IPS DF 6.9 (cell line): ENCODE data around the gene UBE3C.

ENCODE experiments used
- DNase-seq: peaks from one replicate; pipeline ENCODE4 v3.0.0-alpha.2; 2013; ENCODE audit warnings: low read depth, low spot score
- H3K27ac ChIP-seq: one replicate; pipeline ENCODE4 v1.5.1; 2013; ENCODE audit warnings: low read length, control low read depth
- H3K27me3 ChIP-seq: 2 replicates; pipeline ENCODE4 v1.6.1; 2013; ENCODE audit warnings: mild to moderate bottlenecking, low read length; ENCODE audit not compliant: control insufficient read depth, insufficient read depth
- H3K36me3 ChIP-seq: 2 replicates; pipeline ENCODE4 v1.6.1; 2013; ENCODE audit warnings: low read length; ENCODE audit not compliant: control insufficient read depth, insufficient read depth
- H3K4me1 ChIP-seq: 2 replicates; pipeline ENCODE4 v1.6.1; 2013; ENCODE audit warnings: low read length; ENCODE audit not compliant: control insufficient read depth, insufficient read depth
- H3K4me3 ChIP-seq: 2 replicates; pipeline ENCODE4 v1.5.1; 2013; ENCODE audit warnings: mild to moderate bottlenecking, low read length
- H3K9me3 ChIP-seq: 2 replicates; pipeline ENCODE4 v1.6.1; 2013; ENCODE audit warnings: low read length, inconsistent platforms; ENCODE audit not compliant: control insufficient read depth, insufficient read depth
- WGBS: extraction: QIAGEN DNeasy Blood & Tissue Kit; methylation state at CpG from one replicate; pipeline ENCODE4 v1.1.7; 2013; ENCODE audit warnings: mixed read lengths, missing lambda C conversion rate; ENCODE audit not compliant: insufficient read length, insufficient coverage; 5-methylcytosine and 5-hydroxymethylcytosine counted together

The UBE3C gene

DNA sequence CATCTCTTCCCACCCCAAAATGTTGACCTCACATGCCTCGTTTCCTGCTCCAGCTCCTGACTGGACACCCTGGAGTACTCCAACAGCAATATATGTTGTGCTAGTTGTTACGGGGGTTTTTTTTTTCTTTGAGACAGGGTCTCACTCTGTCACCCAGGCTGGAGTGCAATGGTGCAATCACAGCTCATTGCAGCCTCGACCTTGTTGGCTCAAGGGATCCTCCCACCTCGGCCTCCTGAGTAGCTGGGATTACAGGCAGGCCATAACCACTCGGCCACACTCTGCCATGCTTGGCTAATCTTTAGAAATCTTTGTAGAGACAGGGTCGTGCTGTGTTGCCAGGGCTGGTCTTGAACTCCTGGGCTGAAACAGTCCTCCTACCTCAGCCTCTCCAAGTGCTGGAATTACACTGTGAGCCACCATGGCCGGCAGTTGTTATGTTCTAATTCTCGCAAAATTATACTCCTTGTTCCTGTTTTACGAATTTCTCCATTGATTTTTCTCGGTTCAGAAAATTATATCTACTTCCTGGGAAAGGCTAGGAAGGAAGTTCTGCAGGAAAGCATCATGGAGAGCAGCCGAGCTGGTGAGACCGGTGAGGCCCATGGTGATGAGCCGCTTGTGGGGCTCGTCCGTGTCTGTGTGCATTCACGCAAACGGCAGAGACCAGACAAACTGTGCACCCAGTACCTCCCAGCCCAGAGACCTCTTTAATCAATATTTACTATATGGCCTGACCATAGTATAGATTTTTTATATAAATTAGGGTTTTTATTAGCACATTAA is 145.7 kb downstream of the UBE3C start:
- Histone ChIP-seq H3K4me1 (no peaks in the 10 kb centered on the region; the same call in 1 of the 2 replicates), H3K9me3 (no peaks in the 10 kb centered on the region), H3K36me3 (no peaks in the 10 kb centered on the region; the same call in 1 of the 2 replicates), H3K27ac (no peak overlapping the region), H3K4me3 (no peak overlapping the region), H3K27me3 (no peaks in the 10 kb centered on the region)
- DNase-seq: no peak
- no CpG with 5 or more reads among the region's 17 CpGs for WGBS

DNA sequence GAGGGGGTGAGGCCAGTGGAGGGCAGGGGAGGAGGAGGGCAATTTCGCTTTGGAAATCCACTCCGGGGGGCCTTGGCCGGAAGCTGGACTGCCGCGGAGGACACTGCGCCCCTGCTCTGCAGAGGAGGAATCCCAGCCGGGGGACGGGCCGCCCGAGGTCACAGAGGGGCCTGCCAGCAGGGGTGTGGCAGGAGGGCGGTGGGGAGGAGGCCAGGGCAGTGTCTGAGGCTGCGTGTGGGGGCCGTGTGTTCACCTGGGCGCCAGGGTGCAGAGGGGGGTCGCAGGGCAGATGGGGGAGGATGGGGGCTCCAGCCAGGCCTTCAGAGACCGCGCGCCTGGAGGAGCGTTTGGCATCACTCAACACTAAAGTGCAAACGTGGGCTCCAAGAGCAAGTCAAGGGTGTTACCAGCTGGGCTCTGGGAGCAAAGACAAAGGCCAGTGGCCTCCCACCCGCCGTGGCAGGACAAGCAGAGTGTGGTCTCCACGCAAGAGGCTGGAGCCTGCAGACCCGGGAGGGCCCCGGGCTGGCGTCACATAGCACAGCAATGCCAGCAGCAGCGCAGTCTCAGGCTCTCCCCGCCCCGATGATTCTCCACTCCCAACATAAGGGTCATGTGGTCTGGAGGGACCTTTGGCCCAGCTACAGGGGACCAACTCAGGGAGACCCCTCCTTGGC is 152.8 kb downstream of the UBE3C start:
- no peak for DNase-seq
- Histone ChIP-seq H3K36me3 (no peaks in the 10 kb centered on the region; the same call in 1 of the 2 replicates), H3K27me3 (no peaks in the 10 kb centered on the region), H3K4me3 (no peak overlapping the region), H3K4me1 (no peaks in the 10 kb centered on the region; the same call in 1 of the 2 replicates), H3K27ac (no peak overlapping the region), H3K9me3 (no peaks in the 10 kb centered on the region)
- no CpG with 5 or more reads among the region's 29 CpGs for WGBS

DNA sequence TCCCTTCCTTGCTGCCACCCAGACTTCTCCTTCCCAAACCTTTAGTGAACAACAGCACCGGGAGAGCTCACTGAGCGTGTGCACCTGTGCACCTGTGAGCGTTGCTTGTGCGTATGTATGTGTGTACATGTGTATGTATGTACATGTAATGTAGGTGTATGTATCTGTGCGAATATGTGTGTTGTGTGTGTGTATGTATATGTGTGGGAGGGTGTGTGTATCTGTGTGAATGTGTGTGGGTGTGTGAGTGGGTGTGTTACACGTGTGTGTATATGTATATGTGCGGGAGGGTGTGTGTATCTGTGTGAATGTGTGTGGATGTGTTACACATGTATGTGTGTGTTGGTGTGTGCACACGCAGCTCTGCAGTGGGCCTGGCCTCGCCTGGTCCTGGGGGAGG is 153.5 kb downstream of the UBE3C start:
- 100% methylated on average over 3 of the region's 9 CpGs for WGBS
- no peak for DNase-seq
- Histone ChIP-seq H3K4me1 (no peaks in the 10 kb centered on the region; the same call in 1 of the 2 replicates), H3K9me3 (no peaks in the 10 kb centered on the region), H3K27me3 (no peaks in the 10 kb centered on the region), H3K36me3 (no peaks in the 10 kb centered on the region; the same call in 1 of the 2 replicates), H3K4me3 (no peak overlapping the region), H3K27ac (no peak overlapping the region)

DNA sequence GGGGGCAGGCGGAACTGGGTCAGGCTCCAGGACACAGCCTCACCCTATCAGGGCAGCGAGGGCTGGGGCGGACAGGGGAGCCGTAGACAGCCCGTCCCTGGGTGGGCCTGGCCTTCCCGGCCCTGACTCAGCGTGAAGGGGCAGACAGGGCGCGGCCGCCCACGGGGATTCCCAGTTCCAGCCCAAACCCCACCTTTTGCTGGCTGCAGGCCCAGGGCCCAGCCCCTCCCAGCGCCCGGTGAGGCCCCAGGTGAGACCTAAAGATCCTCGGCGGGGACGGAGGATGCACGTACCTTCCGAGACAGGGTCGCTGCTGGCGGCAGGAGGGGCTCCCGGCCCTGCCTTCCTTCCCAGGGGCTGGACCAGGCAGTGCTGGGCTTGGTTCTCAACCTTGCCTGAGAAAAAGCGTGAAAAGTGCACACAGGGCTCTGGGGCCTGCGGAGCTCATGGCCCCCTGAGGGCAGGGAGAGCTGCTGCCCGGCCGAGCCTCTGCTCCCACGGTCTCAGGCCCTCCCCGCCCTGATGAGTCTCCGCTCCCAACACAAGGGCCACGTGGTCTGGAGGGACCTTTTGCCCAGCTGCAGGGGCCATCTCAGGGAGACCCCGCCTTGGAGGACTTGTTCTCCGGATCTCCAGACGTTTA is 154.2 kb downstream of the UBE3C start:
- Histone ChIP-seq H3K27ac (no peak overlapping the region), H3K4me3 (no peak overlapping the region), H3K9me3 (no peaks in the 10 kb centered on the region), H3K27me3 (no peaks in the 10 kb centered on the region), H3K36me3 (no peaks in the 10 kb centered on the region; the same call in 1 of the 2 replicates), H3K4me1 (no peaks in the 10 kb centered on the region; the same call in 1 of the 2 replicates)
- no peak for DNase-seq
- no CpG with 5 or more reads among the region's 32 CpGs for WGBS

DNA sequence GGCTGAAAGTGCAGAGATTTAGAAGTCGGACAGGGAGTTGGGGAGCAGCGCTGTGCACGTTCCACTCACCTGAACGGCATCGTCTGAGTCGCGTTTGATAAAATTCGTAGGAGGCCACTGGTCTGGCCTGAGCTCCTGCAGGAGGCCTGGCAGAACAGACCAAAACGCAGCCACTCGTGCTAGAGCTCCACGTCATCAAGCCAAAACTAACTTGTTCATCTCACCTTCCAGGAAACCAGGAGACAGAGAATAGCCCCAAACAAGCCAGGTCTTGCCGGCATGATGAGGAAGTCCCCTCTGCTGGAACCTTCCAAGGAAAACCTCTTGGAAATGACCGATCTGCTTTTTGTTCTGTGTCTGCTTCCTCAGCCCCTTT is 154.7 kb downstream of the UBE3C start:
- DNase-seq: no peak
- Histone ChIP-seq H3K36me3 (no peaks in the 10 kb centered on the region; the same call in 1 of the 2 replicates), H3K4me1 (no peaks in the 10 kb centered on the region; the same call in 1 of the 2 replicates), H3K9me3 (no peaks in the 10 kb centered on the region), H3K27ac (no peak overlapping the region), H3K27me3 (no peaks in the 10 kb centered on the region), H3K4me3 (no peak overlapping the region)
- WGBS: no CpG with 5 or more reads among the region's 13 CpGs

DNA sequence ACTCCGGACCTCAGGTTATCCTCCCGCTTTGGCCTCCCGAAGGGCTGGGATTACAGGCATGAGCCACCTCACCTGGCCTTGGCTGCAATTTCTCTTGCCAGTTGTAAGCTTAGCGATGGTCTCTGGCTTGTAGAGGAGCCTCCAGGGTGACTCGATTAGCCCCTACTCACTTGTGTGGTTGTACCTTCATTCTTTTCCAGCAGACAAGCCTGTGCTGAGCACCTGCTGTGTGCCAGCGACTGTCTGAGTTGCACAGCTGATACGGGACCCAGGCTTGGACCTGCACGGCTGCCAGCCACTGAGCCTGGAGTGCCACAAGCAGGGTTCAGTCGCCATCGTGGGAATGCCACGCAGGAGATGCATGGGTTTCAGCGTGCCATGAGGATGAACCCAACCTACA is 156.0 kb downstream of the UBE3C start:
- H3K9me3 ChIP-seq: no peaks in the 10 kb centered on the region
- no CpG with 5 or more reads among the region's 12 CpGs for WGBS
- H3K4me1 ChIP-seq: peaks cover 4% of the 10 kb centered on the region
- no peak for DNase-seq
- H3K4me3 ChIP-seq: no peak overlapping the region
- no peaks in the 10 kb centered on the region for H3K27me3 ChIP-seq
- H3K27ac ChIP-seq: no peak overlapping the region
- no peaks in the 10 kb centered on the region; the same call in 1 of the 2 replicates for H3K36me3 ChIP-seq

DNA sequence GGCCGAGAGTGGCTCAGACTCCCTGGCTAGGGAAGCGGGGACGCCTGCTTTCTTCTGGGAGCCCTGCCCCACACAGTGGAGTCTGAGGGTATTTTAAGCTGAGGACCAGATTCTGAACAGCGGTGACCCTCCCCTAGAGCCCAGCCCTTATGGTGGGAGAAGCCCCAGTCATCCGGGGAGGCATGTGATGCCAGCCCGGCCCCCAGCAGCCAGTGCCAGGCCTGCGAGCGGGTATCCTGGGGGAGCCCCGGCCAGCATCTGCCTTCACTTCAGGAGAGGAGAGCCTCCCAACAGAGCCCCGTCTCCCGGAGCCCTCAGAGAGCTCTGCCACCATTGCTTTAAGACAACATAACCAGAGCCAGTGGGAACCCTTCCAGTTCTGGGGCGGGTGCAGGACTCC is 156.6 kb downstream of the UBE3C start:
- no CpG with 5 or more reads among the region's 12 CpGs for WGBS
- H3K4me1 ChIP-seq: peaks cover 4% of the 10 kb centered on the region
- H3K36me3 ChIP-seq: no peaks in the 10 kb centered on the region
- no peak for DNase-seq
- no peaks in the 10 kb centered on the region for H3K9me3 ChIP-seq
- no peak overlapping the region for H3K4me3 ChIP-seq
- H3K27me3 ChIP-seq: no peaks in the 10 kb centered on the region
- H3K27ac ChIP-seq: no peak overlapping the region

DNA sequence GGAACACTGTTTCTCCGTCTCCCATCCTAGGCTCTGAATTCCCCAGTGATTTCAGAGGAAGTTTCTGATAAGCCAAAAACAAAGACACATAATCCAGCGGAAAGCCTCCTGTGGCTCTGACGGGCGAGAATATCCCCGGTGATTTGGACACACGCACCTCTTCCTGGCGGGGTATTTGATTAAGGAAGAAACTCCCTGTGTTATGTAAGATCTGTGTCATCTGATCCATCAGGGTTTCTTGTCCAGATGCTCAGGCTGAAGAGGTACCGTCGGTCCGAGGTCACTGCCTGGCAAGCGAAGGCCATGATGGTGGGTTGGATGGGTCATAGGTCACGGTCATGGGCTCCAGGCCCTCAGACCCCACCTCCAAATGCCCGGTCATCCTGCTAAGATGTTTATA is 158.5 kb downstream of the UBE3C start:
- Histone ChIP-seq H3K4me1 (peaks cover 4% of the 10 kb centered on the region), H3K27ac (no peak overlapping the region), H3K36me3 (no peaks in the 10 kb centered on the region), H3K9me3 (no peaks in the 10 kb centered on the region), H3K4me3 (no peak overlapping the region), H3K27me3 (no peaks in the 10 kb centered on the region)
- DNase-seq: no peak
- no CpG with 5 or more reads among the region's 13 CpGs for WGBS

DNA sequence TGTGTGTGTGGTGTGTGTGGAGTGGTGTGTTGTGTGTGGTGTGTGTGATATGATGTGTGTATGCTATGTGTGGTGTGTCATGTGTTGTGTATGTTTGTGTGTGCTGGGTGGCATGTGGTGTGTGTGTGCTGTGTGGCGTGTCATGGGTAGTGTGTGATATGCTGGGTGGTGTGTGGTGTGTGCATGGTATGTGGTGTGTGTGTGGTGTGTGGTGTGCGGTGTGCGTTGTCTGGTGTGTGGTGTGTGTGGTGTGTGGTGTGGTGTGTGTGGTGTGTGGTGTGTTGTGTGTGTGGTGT is 160.5 kb downstream of the UBE3C start:
- WGBS: 100% methylated on average over 2 of the region's 3 CpGs

DNA sequence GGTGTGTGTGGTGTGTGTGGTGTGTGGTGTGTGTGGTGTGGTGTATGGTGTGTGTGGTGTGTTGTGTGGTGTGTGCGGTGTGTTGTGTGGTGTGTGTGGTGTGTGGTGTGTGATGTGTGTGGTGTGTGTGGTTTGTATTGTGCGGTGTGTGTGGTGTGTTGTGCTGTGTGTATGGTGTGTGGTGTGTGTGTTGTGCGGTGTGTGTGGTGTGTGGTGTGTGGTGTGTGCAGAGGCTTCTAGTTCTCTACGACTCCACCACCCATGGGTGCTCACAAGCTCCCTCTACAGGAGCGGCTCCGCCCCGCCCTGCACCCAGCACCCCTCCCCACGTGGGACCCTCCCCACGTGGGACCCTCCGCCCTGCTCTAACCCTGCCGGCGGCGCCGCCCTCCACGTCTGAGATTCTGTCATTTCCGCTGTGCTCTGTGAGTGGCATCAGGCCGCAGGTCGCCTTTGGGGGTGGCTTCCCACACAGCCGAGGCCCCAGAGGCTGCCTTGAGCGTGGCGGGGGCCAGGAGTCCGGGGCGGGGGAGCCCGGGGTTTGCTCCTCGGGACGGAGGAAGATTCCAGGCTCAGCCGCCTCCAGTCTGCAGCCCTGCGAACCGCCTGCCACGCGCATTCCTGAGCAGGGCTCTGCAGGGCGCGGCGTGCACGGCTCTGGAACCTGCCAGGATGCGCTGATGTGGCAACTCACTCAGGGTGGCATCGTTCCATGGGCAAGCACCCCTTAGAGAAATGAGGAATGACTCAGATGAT is 161.1 kb downstream of the UBE3C start:
- Histone ChIP-seq H3K36me3 (no peaks in the 10 kb centered on the region), H3K27ac (no peak overlapping the region), H3K4me3 (no peak overlapping the region), H3K27me3 (no peaks in the 10 kb centered on the region), H3K9me3 (no peaks in the 10 kb centered on the region), H3K4me1 (peaks cover 4% of the 10 kb centered on the region)
- WGBS: 100% methylated on average over 3 of the region's 37 CpGs
- DNase-seq: no peak

More for the DNA sequence above, 160.5 kb downstream of the UBE3C start:
- Histone ChIP-seq H3K27me3 (no peaks in the 10 kb centered on the region), H3K9me3 (no peaks in the 10 kb centered on the region), H3K27ac (no peak overlapping the region), H3K36me3 (no peaks in the 10 kb centered on the region), H3K4me1 (peaks cover 4% of the 10 kb centered on the region), H3K4me3 (no peak overlapping the region)
- DNase-seq: no peak
